HG02623 (cell line): Measurements from ENCODE around the gene PCGF2.

Experiments
- ATAC-seq: cut with Tn5 transposase; IDR thresholded peaks from one replicate; pipeline ENCODE4 v1.9.1; 2021; ENCODE audit warnings: moderate library complexity; ENCODE audit not compliant: unreplicated experiment

The PCGF2 gene

GRCh38 chr17:38751808-38752307 is 3.7 kb upstream of the PCGF2 start:
- no peak for ATAC-seq

- no peak for ATAC-seq
These were observed 3.1 kb upstream of the PCGF2 start for GRCh38 chr17:38751144-38751807.

DNA sequence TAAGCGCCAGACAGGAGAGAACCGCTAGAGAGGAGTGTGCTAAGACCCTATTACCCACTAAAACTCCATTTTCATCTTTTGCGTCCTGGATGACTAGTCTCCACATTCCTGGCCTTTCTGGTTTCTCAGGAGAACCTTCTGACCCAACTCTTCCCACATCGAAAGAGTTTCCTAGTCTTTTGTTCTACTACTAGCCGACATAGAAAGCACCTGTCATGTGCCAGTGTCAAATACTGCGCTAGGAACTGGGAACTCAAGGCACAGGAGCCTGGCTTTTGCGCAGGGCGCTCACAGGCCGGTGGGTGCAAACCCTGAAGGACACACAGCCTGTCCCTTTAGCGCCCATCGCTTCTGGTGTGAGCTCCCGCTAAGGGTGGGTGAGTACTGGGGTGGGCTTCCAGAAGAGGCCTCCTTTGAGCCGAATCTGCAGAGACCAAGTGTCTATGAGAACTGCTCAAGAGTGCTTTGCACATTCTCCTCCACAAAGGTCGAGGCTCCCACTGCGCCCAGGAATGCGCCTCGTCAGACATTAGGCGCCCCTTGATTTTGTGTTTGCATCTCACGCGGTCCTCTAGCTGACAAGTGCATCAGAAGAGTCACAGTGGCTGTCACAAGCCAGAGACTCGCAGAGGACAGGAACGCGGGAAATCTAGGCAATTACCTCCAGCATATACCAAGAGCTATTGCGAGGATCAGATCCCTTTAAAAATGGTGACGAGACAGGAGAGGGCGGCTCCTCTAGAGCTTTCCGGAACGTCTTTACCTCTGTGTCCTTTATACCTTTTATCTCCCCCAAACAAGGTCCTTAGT is 2.4 kb upstream of the PCGF2 start:
- no peak for ATAC-seq

- ATAC-seq: no peak
These were observed 1.8 kb upstream of the PCGF2 start for GRCh38 chr17:38750044-38750311.

DNA sequence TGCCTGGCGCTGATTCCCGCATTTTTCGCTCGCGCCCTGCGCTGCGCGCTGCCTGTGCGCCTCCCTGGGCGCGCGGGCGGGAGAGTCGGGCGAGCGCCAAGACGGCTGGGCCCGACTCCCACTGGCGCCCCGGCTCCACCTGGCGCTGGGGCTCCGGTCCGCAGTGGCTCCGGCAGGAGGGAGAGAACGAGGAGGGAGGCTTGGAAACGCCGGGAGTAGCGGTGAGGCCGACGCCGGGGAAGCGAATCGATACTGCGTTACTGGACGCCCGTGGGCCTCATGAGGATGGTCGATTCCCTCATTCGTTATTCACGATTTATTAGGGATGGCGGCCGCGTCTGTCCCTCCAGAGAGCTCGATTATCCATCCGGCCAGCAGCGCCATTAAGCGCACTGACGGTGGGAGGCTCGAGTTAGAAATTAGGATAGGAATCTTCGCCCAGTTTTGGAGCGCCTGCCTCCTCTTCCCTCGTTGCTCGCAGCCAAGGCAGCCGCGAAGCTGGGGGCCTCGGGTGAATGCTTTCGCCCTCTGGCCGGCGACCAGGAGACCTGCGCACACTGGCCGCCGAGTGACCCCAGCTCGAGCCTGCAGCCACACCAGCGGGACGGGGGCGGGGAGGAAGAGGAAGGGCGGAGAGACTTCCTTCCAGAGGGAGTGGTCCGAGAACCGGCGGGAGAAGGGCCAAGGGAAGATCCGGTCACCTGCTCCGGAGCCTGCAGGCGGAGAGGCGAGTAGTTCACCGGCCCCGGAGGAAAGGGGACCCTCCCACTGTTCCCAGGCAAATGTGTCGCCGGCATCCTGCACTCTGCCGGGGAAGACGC is 1.3 kb upstream of the PCGF2 start:
- ATAC-seq: no peak

DNA sequence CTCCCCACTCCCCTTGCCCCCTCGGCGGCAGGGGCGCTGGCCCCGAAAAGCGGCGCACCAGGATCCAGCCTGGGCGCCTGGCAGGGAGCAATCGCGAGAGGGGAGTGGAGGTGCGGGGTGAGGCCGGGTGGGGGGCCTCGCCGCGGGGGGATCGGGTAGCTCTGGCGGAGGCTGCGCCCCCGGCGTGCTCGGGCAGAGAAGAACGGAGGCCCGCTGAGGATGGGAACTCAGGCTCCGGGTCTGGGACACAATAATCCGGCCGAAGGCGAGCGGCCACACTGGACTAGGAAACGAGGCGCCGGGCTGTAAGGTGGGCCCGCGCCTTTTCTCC is 721 bp upstream of the PCGF2 start:
- ATAC-seq: no peak

- no peak for ATAC-seq
These were observed 530 bp downstream of the PCGF2 start for GRCh38 chr17:38747463-38748148.

- ATAC-seq: no peak
These were observed 1.2 kb downstream of the PCGF2 start for GRCh38 chr17:38746849-38747462.

GRCh38 chr17:38746004-38746848 is 1.9 kb downstream of the PCGF2 start:
- ATAC-seq: no peak

- no peak for ATAC-seq
These were observed 2.6 kb downstream of the PCGF2 start for GRCh38 chr17:38745545-38745944.

- no peak for ATAC-seq
These were observed 4.5 kb downstream of the PCGF2 start for GRCh38 chr17:38743556-38744171.

DNA sequence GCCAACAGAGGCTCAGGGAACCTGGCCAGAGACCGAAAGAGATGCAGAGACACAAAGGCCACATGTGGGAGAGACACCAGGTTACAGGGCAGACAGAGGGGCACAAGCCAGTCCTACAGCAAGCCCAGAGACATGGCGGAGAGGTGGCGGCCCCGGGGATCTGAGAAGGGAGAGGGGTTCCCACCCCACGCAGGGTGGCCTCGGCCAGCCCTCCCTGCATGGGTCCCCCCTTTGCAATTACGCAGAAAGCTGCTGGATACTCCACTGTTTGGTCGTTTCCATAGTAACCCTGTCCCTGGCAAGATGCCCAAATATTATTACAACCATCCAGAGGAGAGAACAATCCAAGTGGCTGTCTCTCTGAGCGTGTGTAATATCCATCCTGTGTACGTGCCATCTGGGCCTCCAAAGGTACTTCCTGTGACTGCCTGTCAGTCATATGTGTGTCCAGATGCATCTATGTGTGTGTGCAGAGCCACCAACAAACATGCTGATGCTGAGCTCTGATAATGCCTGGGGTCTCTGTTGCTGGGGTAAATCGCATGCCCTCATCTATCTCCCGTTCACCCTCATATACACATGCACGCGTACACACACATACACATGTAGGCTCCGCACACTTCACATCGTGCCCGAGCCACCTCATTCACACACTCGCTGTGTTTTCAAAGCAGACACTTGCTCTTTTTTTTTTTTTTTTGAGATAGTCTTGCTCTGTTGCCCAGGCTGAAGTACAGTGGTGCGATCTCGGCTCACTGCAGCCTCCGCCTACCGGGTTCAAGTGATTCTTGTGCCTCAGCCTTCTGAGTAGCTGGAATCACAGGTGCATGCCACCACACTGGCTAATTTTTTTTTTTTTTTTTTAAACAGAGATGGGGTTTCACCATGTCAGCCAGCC is 5.5 kb downstream of the PCGF2 start:
- no peak for ATAC-seq

- ATAC-seq: no peak
These were observed 6.2 kb downstream of the PCGF2 start for GRCh38 chr17:38741921-38742410.

- ATAC-seq: no peak
These were observed 6.7 kb downstream of the PCGF2 start for GRCh38 chr17:38741461-38741860.

GRCh38 chr17:38740806-38741205 is 7.3 kb downstream of the PCGF2 start:
- no peak for ATAC-seq

DNA sequence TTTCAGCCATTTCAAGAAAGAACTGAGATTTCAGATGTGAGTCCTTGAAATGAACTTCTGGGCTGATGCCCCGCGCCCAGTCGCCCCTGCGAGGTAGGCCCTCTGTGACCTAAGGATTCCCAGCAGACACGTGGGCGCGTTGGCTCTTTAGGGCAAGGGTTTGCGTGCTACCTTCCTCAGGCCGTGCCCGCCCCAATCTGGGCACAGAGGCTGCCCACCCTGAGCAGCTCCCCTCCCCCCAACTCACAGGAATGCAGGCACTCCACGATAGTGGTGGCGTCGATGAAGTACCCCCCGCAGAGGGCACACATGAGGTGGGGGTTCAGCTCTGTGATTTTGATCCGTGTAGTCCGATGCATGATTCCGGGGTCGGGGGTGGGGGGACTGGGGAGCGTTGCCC is 8.1 kb downstream of the PCGF2 start:
- ATAC-seq: no peak

GRCh38 chr17:38739305-38739704 is 8.8 kb downstream of the PCGF2 start:
- ATAC-seq: no peak

GRCh38 chr17:38738686-38739085 is 9.4 kb downstream of the PCGF2 start:
- ATAC-seq: no peak
